Iris pigment epithelial cell (primary cell): ENCODE results near the gene HES7.
"Not testable (repeated sequence)": the region's sequence is repeated elsewhere in the genome, so short reads cannot be mapped to it uniquely, and the experiment has no call there.

Source experiments
- DNase-seq: peaks from one replicate; pipeline ENCODE4 v3.0.0-alpha.2; 2011; ENCODE audit warnings: low read depth

HES7 gene

DNA sequence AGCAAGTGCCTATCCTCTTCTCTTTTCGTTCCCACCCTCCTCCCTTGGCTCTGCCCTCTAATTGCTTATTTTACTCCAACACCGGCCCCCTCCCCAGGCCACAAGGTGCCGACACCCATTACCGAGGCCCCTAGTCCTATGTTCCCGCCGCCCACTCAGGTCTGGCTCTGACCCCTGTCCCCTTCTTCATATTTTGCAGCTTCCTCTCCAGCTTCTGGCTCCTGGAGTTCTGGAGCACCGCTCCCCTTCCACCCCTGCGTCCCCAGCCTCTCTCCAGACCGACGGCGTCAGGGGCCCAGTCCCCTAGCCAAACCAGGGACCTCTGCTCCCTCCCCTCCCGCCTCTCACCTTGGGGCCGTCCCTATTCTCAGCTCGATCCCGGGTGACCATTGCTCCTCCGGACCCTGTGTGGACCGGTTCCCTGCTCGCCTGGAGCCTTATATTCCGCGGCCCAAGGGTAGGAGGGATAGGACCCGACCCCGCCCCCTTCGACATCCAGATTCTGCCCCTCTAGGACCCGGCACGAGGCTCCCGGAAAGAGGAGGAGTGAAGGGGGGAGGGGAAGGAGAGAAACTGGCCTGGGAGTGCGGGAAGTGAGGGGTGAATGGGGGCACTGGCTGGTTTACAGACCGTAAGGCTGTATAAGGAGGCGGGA lies at the start of gene HES7:
HES7 (minus strand) TSS at position 412 of the 655 bp plus-strand sequence; CDS start at position 390, 22 bp downstream.
- DNase-seq = no peak

DNA sequence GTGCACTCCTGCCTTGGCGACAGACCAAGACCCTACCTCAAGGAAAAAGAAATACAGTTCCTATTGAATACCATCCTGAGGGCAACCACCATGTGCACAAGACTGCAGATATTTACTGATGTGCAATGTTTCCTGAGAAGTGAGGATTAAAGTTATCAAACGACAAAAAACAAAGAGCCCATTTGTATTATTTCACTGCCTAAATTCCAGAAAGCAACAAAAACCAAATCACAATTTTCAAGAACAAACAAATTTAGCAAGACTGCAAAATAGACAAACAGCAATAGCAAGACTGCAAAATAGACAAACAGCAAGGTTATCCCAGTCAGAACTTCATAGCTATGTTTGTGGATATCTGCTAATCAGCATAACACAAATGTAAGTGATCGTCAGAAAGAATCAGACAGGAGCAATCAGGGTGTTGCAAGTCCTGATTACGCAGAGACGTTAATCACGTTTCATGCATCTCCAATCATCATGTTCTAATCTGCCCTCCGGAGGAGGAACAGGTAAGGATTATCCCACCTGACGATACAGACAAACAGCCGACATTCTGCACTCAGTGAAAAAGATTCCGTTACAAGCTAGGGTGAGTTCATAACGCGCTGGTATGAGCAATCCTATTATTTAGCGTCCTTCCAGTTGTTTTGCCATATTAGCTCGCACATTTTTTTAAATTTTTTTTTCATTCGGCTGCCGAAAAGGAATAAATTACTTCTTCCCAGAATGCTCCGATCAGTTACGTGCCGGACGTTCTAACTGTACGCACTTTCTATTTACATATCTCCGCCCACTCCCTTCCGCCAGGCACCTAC lies 49.4 kb upstream of the HES7 start:
- DNase-seq = peak; percentile 98

- not testable (repeated sequence) for DNase-seq
These were observed 46.3 kb upstream of the HES7 start for GRCh38 chr17:8170186-8170585.

- no peak for DNase-seq
These were observed 43.6 kb upstream of the HES7 start for GRCh38 chr17:8167526-8167925.

- DNase-seq = no peak
These were observed 42.8 kb upstream of the HES7 start for GRCh38 chr17:8166731-8167130.

- DNase-seq = no peak
These were observed 40.9 kb upstream of the HES7 start for GRCh38 chr17:8164815-8165131.

DNA sequence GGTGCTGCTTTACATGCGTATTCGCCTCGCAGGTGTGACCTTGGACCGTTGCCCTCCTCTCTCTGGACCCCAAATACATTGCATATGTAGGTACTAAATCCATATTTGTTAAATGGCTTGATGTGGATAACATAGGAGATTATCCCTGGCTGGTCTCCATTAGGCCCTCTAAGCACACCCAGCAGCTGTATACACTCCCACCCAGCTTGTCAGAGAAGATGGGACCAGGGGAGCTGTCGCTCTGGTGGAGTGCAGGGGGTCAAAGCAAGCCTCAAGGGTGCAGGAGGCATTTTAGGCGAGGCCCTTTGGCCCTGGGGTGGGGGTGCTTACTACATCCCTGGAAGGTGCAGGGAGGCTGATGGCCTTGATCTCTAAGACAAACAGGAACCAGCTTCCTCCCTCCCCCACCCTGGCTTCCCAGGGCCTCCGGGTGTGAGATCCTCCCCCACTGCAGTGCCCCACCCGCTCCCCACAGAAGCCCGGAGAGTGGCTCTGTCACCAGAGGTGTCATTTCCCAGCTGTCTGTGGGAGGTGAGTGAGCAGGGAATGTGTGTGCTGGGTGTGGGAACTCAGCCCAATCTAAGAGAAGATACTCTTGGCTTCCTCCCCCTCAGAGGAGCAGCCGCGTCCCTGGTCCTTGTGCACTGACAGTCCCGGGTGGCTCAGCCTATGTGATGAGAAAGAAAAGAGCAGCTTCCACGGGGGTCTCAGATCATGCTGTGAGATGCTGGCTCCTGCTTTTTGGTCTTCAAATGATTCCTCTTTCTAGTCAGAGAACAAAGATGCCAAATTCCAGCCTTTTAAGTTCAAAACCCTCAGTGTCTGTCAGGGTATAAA lies 40.3 kb upstream of the HES7 start:
- no peak for DNase-seq

DNA sequence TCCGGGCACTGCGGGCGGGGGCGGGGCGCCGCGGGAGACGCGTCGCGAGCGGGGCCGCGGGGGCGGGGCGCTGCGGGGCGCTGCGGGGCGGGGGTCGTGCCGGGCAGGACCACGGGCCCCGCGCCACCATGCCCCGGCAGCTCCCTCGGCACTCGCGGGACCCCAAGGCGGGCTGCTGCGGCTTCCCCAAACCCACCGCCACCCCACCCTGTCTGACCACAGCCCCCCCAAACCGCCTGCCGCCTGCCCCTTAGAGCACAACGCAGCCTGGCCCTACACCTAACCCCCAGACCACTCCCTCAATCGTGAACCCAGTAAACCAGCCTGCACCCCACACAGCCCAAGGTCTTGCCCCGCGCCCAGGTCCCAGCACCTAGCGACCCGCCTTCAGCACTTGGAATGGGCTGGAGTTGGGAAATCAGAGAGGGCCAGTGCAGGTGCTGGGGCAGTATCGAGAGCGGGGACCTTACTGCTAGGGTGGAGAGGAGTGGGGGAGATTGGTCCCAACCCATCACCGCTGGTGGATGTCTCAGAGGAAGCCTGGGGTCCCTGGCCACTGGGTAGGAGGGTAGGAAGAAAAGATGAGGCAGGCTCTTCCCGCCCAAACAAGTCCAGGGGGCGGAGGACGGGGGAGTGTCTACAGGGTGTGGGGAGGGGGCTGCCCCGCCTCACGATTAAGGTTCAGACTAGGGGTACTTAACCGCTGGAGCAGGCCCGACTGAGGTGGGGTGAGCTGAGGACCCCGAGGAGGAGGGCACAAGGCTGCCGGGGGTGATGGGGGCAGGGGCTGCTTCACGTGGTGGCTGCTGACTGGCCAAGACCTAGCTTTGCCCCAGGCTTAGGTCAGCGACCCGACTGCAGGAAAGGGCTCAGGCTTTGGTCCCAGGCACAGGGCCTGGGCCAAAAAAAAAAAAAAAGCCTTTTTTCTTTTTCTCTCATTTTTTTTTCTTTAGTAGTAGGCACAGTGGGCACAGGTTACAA lies 39.4 kb upstream of the HES7 start:
- DNase-seq = no peak

GRCh38 chr17:8162233-8162996 lies 38.5 kb upstream of the HES7 start, which contains the start of gene VAMP2:
Gene VAMP2 (minus strand): TSS chr17:8162948. CDS start chr17:8162879, 69 bp downstream.
- peak; percentile 66 for DNase-seq

- no peak for DNase-seq
These were observed 37.7 kb upstream of the HES7 start for GRCh38 chr17:8161289-8162232.

GRCh38 chr17:8160741-8161221 lies 36.9 kb upstream of the HES7 start:
- no peak for DNase-seq

GRCh38 chr17:8160224-8160577 lies 36.3 kb upstream of the HES7 start:
- DNase-seq = no peak

DNA sequence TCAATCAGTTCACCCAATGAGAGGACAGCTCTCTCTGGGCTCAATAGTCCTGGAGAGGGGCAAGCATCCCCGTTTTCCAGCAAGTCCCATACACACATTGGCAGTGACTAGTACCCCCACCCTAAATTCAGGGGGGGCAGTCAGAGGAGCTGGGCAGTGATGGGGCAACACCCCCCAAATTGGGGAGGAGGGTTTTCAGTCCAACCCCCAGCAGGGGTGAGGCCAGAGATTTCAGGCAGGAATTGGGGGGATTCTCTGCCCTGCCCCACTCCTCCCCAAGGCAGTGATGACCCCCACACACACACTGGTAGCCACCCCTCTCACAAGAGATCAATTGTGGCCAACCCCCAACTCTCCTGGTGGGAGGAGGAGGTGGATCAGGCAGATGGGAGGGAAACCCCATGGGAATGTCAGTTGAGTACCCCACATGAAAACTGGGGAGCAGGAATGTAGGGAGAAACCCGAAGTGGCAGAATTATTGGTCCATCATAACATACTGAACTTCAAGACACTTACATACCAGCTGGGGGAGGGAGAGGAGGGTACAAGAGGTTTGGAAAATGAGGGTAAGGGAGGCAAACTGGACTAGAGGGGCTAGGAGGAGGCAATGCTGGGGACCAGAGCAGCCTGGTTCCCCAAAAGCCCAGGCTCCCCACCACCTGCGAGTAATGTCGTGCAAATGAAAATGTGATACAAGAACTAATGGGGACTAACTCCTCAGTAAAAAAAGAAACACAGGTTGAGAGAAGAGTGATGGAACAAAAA lies 35.7 kb upstream of the HES7 start:
- DNase-seq = no peak

DNA sequence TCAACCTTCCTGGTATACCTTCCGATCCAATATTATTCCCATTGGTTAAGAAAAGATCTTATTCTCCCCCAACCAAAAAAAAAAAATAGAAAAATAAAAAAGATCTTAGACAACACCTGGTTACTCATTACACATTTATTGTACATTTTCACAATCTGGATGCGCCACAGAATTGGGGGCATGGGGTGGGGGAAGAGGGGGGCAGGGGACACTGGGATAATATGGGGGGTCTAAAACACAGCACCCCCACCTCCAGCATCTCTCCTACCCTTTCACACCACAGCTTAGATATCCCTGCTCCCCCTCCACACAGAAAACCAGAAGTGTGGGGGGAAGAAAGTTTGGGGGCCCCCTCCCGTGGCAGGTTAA lies 35.1 kb upstream of the HES7 start:
- DNase-seq = no peak

DNA sequence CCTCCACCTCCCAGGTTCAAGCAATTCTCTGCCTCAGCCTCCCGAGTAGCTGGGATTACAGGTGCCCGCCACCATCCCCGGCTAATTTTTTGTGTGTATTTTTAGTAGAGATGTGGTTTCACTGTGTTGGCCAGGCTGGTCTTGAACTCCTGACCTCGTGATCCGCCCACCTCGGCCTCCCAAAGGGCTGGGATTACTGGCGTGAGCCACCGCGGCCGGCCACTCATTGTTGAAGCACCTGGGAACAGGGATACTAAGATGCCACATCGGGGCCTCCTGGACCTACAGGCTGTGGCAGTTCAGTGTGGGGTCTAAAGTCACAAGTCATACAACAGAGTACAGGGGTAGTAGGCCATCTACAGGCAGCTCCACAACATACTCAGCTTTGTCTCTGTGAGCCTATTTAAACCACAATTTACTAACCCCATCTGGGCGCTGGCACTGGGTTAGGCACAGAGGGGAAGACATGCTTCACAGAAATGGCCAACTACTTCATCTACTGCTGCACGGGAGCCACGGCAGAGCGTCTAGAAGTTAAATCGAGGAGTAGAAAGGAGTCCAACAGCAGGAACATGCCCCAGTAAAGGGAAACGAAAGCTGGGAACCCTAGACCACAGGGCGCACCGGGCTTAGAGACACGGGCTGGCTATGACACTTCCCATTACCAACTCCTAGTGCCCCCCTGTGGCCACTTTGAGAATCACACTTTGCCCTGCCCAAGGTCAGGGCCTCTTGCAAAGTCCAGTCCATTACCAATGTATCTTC lies 34.5 kb upstream of the HES7 start:
- peak; percentile 86 for DNase-seq

DNA sequence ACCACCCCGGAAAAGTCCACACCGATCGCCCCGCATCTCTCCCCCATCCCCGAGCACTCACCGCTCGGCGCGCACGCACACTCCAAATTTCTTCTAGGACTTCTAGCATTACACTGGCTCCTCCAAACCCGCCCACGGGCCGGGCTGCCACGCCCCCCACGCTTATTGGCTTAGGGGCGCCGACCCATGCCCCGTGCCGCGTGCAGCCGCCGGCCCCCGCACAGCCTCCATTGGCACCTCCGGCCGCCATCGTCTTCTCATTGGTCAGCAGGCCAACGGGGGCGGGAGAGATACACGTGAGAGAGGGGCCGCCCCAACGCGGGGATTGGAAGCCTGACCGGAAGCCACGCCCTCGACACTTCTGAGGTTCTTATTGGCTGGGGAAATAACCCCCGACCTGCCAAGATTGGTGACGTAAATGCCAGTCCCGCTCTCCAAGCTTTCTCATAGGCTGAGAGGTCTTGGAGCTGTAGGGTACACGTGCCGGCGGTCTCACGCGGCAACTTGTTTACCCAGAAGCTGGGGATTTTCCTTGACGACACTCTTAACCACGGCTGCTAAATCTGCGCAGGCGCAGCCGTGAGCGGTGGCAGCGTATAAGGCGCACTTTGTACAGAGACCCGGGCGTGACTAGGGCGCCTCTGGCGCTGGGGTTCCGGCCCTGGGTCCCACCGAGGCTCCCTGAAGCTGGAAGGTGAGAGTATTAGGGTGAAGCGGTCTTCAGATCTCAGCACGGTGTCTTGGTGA lies 32.5 kb upstream of the HES7 start:
- peak; percentile 100 for DNase-seq

DNA sequence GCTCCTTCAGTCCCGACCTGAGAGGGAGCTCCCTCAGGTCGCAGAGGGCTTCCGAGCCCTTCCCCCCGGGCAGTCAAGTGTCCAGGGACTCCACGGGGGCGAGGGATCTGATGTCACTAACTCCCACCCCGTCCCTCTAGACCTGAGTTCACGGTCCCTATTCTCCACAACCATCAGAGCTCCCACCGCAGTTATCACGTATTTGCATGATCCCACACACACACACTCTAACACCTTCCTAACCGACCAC lies 32.0 kb upstream of the HES7 start:
- DNase-seq = no peak
